Activated CD8-positive, alpha-beta memory T cell treated with anti-CD3 and anti-CD28 coated beads, Interleukin-2, amount 50 U/mL, for 1 hour (primary cell): ENCODE measurements around the gene KIAA0586.

ENCODE experiments used
- DNase-seq: peaks from one replicate; pipeline ENCODE4 v3.0.0-alpha.2; 2020; ENCODE audit errors: extremely low read depth

KIAA0586 gene

DNA sequence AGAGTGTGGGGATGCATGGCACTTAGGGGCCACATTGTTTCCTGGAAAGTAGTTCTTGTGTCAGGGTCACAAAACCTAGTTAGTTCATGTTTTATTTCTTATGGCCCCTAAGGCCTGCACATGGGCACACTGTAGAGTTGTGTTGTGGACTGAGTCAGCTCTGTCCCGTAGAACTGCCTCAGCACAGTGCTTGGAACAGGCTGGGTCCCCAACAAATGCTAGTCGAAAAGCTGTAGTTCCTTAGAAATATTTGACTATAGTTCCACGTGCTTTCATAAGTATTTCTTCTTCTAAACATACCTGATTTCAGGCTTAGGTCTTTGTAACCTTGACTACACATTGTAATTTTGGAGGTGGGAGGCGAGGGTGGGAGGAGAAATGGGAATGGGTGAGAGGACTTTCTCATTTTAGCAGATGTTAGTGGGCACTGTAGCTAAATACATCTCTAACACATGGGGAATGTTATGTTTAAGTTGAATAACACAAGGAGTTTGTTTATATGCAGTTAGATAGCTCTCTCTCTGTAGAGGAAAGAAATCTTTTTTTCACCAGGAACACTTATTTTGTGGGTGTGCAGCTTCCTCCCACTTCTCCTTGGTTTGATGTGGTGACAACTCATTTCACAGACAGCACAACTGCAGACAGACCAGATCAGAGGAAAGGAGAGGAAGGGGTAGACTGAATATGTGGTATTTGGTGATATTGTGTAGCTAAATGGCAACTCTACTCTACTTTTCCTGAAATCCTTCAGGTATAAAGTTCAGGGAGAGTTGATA lies 170.7 kb downstream of the KIAA0586 start:
- DNase-seq = no peak

DNA sequence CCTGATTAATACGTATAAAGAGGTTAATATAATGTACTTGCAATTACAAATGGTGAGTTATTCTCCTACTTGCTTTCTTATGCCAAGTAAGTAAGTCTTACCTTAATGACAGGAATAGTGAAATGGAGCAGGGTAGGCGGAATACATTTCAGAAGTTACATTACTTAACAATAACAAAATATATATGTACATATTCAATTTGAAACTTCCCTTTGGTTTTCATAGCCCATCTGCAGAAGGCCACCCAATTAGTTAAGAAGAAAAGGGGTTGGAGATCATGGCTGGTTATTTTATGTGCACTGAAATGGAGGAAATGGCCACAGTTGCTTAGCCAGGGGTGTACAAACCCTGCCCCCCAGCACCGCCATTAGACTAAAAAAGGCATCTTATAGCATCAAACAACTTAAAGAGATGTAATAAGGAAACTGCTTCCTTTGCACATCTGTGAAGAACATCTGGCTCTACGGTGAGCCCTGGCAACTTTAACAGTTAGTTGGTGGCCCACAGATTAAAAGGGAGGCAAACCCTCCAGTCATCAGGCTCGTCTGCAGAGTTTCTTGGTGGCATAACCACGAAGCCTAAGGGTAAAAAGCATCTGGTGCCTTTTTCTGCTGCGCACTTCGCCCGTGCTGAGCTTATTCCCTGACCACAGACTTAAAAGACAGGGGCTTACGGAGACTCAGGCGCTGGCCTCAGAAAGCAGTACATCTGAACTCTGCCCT lies 171.4 kb downstream of the KIAA0586 start:
- no peak for DNase-seq

DNA sequence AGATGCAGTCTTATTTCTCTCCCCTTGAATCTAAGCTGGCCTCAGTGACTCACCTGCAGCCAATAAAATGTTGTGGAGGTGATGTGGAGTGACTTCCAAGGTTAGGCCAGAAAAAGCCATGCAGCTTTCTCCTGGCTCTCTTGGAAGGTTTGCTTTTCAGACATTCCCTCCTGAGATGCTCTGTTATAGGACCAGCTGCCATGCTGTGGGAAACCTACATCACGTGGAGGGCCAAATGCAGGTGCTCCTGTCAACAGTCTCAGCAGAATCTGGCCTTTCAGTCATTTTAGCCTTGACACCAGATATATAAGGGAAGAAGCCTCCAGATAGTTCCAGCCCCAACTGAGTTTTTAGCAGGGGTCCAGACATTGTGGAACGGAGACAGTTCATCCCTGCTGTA lies 172.2 kb downstream of the KIAA0586 start:
- no peak for DNase-seq
